ENCODE results near the gene ACTL9.

GRCh38 chr19:8722032-8722431 lies 23.4 kb upstream of the ACTL9 start:
- TF ChIP-seq CTCF (IDR thresholded peaks at IDR 0.05) = no peak
- no peak for TF ChIP-seq POLR2A (IDR thresholded peaks at IDR 0.05)
